Measurements from ENCODE around the gene EIF4ENIF1.

GRCh38 chr22:31504282-31504681, 14.6 kb upstream of the EIF4ENIF1 start:
- no peak for TF ChIP-seq CTCF (IDR thresholded peaks at IDR 0.05)
- TF ChIP-seq POLR2A (IDR thresholded peaks at IDR 0.05), result no peak
